Cardiac muscle cell (in vitro differentiated cells and primary cell): ENCODE measurements around the gene LBH. TPM values are rescaled to one million over a fixed set of nuclear protein-coding genes. Genes with fewer than 3 reads are reported as not detected.

Experiments
- DNase-seq, 2 donors: peaks; one replicate each; pipeline versions ENCODE4 v3.0.0 to v3.0.0-alpha.2; 2010 to 2017; ENCODE audit warnings: low read depth in 1 of 2, low spot score in 1 of 2
- H3K27ac ChIP-seq: fragments of 200-600 bp; sonication (generic); 2 replicates; pipeline ENCODE4 v1.5.1; 2016
- H3K27me3 ChIP-seq: fragments of 200-600 bp; sonication (generic); 2 replicates; pipeline ENCODE4 v1.6.0; 2016; ENCODE audit warnings: control low read depth
- H3K36me3 ChIP-seq: fragments of 200-600 bp; sonication (generic); 2 replicates; pipeline ENCODE4 v1.5.1; 2016; ENCODE audit warnings: control low read depth
- H3K4me1 ChIP-seq: fragments of 200-600 bp; sonication (generic); 2 replicates; pipeline ENCODE4 v1.8.1; 2017; ENCODE audit warnings: low read depth, mild to moderate bottlenecking, mixed run types
- H3K4me3 ChIP-seq: fragments of 200-600 bp; sonication (generic); 2 replicates; pipeline ENCODE4 v1.5.1; 2016; ENCODE audit warnings: mild to moderate bottlenecking
- H3K9me3 ChIP-seq: fragments of 200-600 bp; sonication (generic); 2 replicates; pipeline ENCODE4 v1.5.1; 2017; ENCODE audit warnings: low read depth, mild to moderate bottlenecking, control low read depth
- polyA plus RNA-seq: library from polyadenylated mRNA; unstranded; fragments of >200 nt; fragmentation: Nextera tagmentation; extraction: Ambion mirVana; gene quantifications from 2 replicates; pipeline ENCODE4 v1.2.1, GENCODE V29; 2016
- total RNA-seq: library from RNA; depleted of rRNA; stranded (reverse); fragments of >200 nt; gene quantifications from 2 replicates; pipeline ENCODE4 v1.2.3, GENCODE V29; 2016
- TF ChIP-seq, protein P1 (sequence below): IDR thresholded peaks from 2 replicates; pipeline ENCODE4 v1.5.1; 2012; ENCODE audit warnings: low read depth, mild to moderate bottlenecking, low read length

Gene LBH
- total and polyA plus RNA-seq, 2 experiments from 2014 or later, result 632 to 1,389 TPM

DNA sequence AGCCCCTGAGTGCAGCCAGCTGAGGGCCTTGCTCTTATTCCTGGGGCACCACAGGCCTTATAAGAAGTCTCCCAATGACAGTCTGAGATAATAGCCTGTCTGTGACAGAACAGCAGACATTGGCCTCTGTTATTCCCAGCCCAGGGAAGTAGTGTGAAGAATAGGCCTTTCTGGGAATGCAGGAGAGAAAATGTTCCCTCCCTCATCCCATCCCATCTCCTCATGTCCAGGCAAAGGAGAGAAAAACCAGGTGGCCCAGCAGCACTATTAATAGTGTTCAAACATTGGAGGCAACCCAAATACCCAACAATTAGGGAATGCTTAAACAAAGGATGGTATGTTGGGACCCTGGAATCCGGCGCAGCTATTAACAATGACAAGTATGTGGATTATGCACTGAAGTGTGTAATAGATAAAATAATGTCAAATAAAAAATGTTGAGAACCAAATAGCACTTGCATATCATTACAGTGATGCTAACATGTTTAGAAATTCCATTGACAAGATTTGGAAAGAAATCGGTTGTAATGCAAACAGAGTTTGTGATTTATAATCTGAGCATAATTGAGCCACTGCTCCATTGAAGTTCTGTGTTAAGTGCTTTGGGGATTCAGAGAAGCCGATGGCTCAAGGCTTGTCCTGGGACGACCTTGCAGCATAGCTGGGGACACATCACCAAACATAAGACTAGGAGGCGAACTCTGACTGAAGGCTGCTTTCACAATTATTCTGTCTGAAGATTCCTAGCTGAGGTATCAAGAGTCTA lies 69.3 kb downstream of the LBH start:
- peak; percentile 41 to 76 for DNase-seq
- H3K4me3 ChIP-seq, result no peak overlapping the region
- H3K27ac ChIP-seq, result peak overlapping the region; percentile 93

DNA sequence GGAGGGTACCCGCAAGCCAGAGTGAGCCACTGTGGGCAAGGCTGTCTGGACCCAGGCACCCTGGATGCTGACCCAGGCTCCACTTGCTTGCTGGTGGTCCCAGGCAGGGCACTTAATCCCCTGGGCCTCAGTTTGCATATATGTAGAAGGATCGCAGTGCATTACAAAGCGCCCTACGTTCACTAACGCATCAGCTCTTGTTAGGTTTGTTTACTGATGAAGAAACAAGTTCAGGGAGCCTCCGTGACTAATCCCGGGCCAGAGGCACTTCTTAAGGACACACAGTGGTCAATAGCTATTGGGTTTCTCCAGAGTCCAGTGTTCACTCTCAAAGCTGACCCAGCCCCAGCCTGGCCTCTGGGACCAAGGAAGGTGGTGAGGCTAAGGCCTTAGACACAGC lies 70.2 kb downstream of the LBH start:
- Histone ChIP-seq H3K27me3 (no peaks in the 10 kb centered on the region), H3K9me3 (no peaks in the 10 kb centered on the region), H3K36me3 (no peaks in the 10 kb centered on the region), H3K4me1 (peaks cover 24% of the 10 kb centered on the region), H3K27ac (peak overlapping the region; percentile 93), H3K4me3 (no peak overlapping the region)
- TF ChIP-seq, protein P1, sequence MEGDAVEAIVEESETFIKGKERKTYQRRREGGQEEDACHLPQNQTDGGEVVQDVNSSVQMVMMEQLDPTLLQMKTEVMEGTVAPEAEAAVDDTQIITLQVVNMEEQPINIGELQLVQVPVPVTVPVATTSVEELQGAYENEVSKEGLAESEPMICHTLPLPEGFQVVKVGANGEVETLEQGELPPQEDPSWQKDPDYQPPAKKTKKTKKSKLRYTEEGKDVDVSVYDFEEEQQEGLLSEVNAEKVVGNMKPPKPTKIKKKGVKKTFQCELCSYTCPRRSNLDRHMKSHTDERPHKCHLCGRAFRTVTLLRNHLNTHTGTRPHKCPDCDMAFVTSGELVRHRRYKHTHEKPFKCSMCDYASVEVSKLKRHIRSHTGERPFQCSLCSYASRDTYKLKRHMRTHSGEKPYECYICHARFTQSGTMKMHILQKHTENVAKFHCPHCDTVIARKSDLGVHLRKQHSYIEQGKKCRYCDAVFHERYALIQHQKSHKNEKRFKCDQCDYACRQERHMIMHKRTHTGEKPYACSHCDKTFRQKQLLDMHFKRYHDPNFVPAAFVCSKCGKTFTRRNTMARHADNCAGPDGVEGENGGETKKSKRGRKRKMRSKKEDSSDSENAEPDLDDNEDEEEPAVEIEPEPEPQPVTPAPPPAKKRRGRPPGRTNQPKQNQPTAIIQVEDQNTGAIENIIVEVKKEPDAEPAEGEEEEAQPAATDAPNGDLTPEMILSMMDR, result no peak
- DNase-seq, result no peak

More for the DNA sequence above, 69.3 kb downstream of the LBH start:
- H3K27me3 ChIP-seq, result no peaks in the 10 kb centered on the region
- no peaks in the 10 kb centered on the region for H3K9me3 ChIP-seq
- no peaks in the 10 kb centered on the region for H3K36me3 ChIP-seq
- TF ChIP-seq, protein P1, result no peak
- H3K4me1 ChIP-seq, result peaks cover 24% of the 10 kb centered on the region

DNA sequence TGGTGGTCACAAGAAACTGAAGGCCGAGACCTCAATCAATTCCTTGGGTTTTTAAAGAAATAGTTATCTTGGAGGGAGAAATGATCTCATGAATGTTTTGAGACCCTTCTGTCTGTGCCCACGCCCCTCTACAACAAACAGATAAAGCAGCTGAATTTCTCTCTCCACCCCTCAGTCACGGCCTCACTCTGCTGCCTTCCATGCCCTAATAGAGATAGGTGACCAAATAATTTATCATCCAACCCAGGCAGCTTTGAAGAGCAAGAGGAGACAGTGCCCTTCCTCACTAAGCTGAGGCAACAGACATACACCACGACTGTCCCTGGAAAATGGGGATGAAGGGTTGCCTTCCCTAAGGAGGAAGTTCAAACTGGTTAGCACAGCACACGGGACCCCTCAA lies 71.2 kb downstream of the LBH start:
- peaks cover 24% of the 10 kb centered on the region for H3K4me1 ChIP-seq
- H3K27ac ChIP-seq, result no peak overlapping the region
- H3K9me3 ChIP-seq, result no peaks in the 10 kb centered on the region
- no peaks in the 10 kb centered on the region for H3K27me3 ChIP-seq
- no peak overlapping the region for H3K4me3 ChIP-seq
- no peak for DNase-seq
- TF ChIP-seq, protein P1, result no peak
- H3K36me3 ChIP-seq, result no peaks in the 10 kb centered on the region

DNA sequence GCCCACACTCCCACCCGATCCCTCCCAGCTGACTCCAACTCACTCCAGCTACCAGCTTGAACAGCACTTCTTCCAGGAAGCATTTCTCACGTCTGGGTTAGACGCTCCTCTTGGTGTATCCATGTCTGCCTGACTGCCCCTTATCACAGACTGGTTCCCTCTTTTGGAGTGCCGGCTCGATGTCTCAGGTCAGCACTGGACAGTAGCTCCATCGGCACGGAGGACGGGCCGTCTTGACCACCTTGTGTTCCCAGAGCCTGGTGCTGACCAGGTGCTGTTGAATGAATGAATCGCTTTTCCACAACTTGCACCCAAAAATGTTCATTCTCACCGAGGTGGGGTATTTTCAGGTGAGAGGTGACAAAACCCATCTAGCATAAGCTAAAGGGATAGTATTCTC lies 71.8 kb downstream of the LBH start:
- Histone ChIP-seq H3K27me3 (no peaks in the 10 kb centered on the region), H3K27ac (no peak overlapping the region), H3K4me3 (no peak overlapping the region), H3K36me3 (no peaks in the 10 kb centered on the region), H3K4me1 (peaks cover 24% of the 10 kb centered on the region), H3K9me3 (no peaks in the 10 kb centered on the region)
- TF ChIP-seq, protein P1, result no peak
- no peak for DNase-seq

DNA sequence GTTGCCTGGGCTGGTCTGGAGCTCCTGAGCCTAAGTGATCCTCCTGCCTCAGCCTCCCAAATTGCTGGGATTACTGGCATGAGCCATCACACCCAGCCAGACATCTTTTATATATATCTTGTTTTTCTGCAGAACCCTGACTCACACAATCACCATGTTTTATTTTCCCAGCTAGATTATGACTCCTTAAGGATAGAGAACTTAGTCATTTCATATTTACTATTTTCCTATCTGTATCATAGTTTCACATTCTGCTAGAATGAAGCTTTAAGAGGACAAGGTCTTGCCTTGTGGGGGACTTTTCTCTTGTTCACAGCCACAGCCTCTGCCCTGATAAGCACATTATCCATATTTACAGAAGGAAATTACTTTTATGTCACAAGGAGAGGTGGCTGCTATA lies 73.9 kb downstream of the LBH start:
- TF ChIP-seq, protein P1, result no peak
- Histone ChIP-seq H3K9me3 (no peaks in the 10 kb centered on the region), H3K27ac (no peak overlapping the region), H3K36me3 (no peaks in the 10 kb centered on the region), H3K4me1 (peaks cover 13% of the 10 kb centered on the region), H3K4me3 (no peak overlapping the region), H3K27me3 (no peaks in the 10 kb centered on the region)
- peak in 1 of 2 donors; percentile 11 for DNase-seq
